Tibial artery (tissue), 4 donors: ENCODE results near the gene TSPAN18.

Experiments
- DNase-seq, 2 donors: peaks; one replicate each; pipeline ENCODE4 v3.0.0-alpha.2; 2019
- H3K27ac ChIP-seq, 2 donors: fragments of 200-600 bp; sonication (generic) in 1 of 2; 1 replicate in 1 of 2; 2 replicates in 1 of 2; pipeline ENCODE4 v1.5.1; 2018 to 2019; ENCODE audit warnings: mild to moderate bottlenecking in 1 of 2
- H3K27me3 ChIP-seq, 2 donors: fragments of 200-600 bp; sonication (generic) in 1 of 2; one replicate each; pipeline versions ENCODE4 v1.5.1 to v1.6.0; 2016 to 2019
- H3K36me3 ChIP-seq, 3 donors: fragments of 200-600 bp; sonication (generic) in 2 of 3; one replicate each; pipeline ENCODE4 v1.5.1; 2016 to 2019; ENCODE audit warnings: mild to moderate bottlenecking in 2 of 3
- H3K4me1 ChIP-seq, 4 donors: fragments of 200-600 bp; sonication (generic) in 2 of 4; 1 replicate in 3 of 4; 2 replicates in 1 of 4; pipeline ENCODE4 v1.5.1; 2016 to 2019
- H3K4me3 ChIP-seq, 2 donors: fragments of 200-600 bp; sonication (generic) in 1 of 2; 1 replicate in 1 of 2; 2 replicates in 1 of 2; pipeline ENCODE4 v1.5.1; 2018 to 2019; ENCODE audit warnings: mild to moderate bottlenecking in 2 of 2
- H3K9me3 ChIP-seq, 3 donors: fragments of 200-600 bp; sonication (generic) in 1 of 3; one replicate each; pipeline ENCODE4 v1.5.1; 2016 to 2019
- intact Hi-C: fragments of 100-400 bp; cut with DNase I; formaldehyde crosslinking; loops from one replicate; pipeline ENCODE4 v1.15.0; 2023; ENCODE audit warnings: low total_unique reads
- TF ChIP-seq, protein P1 (sequence below), 2 experiments: fragments of 200-600 bp in 1 of 2; fragments of 450-650 bp in 1 of 2; IDR thresholded peaks; one replicate each; pipeline ENCODE4 v1.5.1; 2017 to 2019; ENCODE audit warnings: antibody characterized with exemption in 2 of 2, mild to moderate bottlenecking in 1 of 2, moderate library complexity in 1 of 2

Gene TSPAN18

DNA sequence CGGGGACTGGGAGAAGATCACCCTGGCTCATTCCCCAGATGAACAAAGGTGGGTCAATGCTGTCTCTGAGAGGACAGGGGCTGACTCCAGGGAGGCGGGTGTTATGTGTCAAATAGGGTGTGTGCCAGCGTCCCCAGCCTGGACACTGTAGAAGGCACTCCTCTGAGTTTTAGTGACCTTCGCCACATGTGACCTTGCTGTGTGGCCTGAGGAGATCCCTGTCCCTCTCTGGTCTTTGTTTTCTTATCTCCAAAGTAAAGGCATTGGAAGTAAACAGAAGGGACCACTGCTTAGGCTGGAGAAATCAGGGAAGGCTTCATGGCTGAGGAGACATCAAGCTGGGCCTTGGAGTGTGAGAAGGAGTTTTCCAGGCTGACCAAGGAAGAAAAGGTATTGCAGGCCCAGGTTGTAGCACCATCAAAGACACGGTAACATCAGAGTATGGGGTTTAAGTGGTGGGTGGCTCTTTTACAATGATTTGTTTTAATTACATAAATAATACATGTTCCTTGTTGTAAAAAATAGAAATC is 149.5 kb downstream of the TSPAN18 start:
- no peak for DNase-seq
- H3K4me3 ChIP-seq: no peak overlapping the region
- H3K27me3 ChIP-seq: no peaks in the 10 kb centered on the region
- intact Hi-C loops: no loop called here
- TF ChIP-seq, protein P1, sequence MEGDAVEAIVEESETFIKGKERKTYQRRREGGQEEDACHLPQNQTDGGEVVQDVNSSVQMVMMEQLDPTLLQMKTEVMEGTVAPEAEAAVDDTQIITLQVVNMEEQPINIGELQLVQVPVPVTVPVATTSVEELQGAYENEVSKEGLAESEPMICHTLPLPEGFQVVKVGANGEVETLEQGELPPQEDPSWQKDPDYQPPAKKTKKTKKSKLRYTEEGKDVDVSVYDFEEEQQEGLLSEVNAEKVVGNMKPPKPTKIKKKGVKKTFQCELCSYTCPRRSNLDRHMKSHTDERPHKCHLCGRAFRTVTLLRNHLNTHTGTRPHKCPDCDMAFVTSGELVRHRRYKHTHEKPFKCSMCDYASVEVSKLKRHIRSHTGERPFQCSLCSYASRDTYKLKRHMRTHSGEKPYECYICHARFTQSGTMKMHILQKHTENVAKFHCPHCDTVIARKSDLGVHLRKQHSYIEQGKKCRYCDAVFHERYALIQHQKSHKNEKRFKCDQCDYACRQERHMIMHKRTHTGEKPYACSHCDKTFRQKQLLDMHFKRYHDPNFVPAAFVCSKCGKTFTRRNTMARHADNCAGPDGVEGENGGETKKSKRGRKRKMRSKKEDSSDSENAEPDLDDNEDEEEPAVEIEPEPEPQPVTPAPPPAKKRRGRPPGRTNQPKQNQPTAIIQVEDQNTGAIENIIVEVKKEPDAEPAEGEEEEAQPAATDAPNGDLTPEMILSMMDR (IDR thresholded peaks at IDR 0.05): no peak
- no peak overlapping the region for H3K27ac ChIP-seq
- no peaks in the 10 kb centered on the region for H3K4me1 ChIP-seq
- H3K36me3 ChIP-seq: no peaks in the 10 kb centered on the region
- H3K9me3 ChIP-seq: no peaks in the 10 kb centered on the region

- Histone ChIP-seq H3K9me3 (no peaks in the 10 kb centered on the region), H3K27ac (no peak overlapping the region), H3K27me3 (no peaks in the 10 kb centered on the region), H3K4me3 (no peak overlapping the region), H3K36me3 (no peaks in the 10 kb centered on the region), H3K4me1 (no peaks in the 10 kb centered on the region)
- TF ChIP-seq, protein P1 (IDR thresholded peaks at IDR 0.05): no peak
- DNase-seq: no peak
- intact Hi-C loops: no loop called here
Observed at GRCh38 chr11:44876906-44877305, 150.1 kb downstream of the TSPAN18 start.

DNA sequence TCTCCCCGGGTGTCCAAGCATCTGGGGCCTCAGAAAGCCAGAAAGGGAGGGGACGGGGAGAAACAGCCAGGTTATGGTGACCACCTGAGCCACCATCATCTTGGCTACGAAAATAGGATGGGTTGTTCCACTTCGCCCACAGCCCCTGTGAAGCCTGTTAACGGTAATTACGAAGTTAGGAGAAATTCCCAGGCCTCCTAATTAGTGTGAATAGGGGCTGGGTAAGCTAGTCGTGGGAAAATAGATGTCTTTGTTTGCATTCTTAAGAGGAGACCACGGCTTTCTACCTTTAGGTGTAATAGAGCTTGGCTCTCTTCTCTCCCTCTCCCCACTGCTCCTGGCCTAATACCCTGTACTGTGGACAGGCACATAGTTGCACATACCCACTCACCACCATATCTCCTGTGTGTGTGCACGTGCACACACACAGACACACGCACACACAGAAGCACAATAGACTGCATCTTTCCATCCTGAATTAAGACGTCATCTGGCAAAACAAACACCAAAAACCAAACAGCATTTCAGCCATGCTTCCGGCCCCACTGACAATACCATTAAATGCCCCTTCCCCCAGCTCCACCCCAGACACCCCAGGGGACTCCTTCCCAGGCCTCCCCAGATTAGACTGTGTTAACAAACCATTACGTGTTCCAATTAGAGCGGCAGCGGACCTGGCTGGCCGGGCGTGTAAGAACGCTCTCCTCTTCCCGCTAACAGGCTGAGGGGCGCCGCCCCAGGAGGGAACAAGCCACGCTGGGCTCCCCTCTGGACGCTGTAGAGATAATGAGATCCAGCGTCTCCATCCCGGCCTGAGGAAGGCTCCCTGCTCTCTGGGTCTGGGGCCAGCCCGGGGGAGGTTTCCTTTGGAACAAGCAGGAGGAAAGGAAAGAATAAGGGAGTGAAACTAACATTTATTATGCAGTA is 151.1 kb downstream of the TSPAN18 start:
- Histone ChIP-seq H3K27ac (no peak overlapping the region), H3K36me3 (no peaks in the 10 kb centered on the region), H3K4me3 (no peak overlapping the region), H3K27me3 (no peaks in the 10 kb centered on the region), H3K9me3 (no peaks in the 10 kb centered on the region), H3K4me1 (no peaks in the 10 kb centered on the region)
- intact Hi-C loops: no loop called here
- DNase-seq: no peak
- TF ChIP-seq, protein P1 (IDR thresholded peaks at IDR 0.05): no peak

DNA sequence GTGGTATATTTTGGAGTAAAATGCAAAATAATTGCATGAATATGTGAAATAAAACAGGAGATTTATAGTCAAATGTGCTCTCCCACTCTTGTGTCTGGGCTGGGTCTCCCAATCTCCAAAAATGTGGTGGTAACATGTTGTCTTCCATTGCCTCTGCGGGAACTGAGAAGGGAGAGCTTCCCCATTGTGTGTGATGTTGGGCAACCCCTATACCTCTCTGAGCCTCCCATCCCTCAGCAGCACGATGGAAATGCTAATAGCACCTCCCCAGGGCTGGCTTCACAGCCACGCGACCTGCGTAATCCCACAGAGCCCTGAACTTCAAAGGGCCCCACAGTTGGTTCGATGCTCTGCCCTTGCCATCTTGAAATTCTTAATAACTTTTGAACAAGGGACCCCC is 151.9 kb downstream of the TSPAN18 start:
- Histone ChIP-seq H3K4me3 (no peak overlapping the region), H3K27me3 (no peaks in the 10 kb centered on the region), H3K27ac (no peak overlapping the region), H3K36me3 (no peaks in the 10 kb centered on the region), H3K9me3 (no peaks in the 10 kb centered on the region), H3K4me1 (no peaks in the 10 kb centered on the region)
- intact Hi-C loops: no loop called here
- TF ChIP-seq, protein P1 (IDR thresholded peaks at IDR 0.05): no peak
- DNase-seq: no peak

DNA sequence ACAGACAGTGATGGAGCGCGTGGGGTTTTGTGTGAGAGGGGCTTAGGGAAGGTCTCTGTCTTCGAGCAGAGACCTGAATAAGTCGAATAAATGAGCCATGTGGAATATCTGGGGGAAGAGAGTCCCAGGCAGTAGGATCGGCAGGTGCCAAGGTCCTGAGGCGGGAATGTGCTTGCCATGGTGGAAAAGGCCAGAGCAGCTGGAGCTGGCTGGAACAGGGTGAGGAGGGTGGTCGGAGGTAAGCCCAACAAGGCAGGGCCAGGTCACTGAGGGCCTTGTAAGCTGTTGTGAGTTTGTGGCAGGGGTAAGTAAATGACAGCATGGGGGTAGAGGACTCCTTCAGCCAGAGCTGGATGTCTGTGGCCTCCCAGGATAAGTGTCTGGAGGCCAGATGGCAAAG is 152.7 kb downstream of the TSPAN18 start:
- Histone ChIP-seq H3K27ac (no peak overlapping the region), H3K4me1 (no peaks in the 10 kb centered on the region), H3K36me3 (no peaks in the 10 kb centered on the region), H3K9me3 (no peaks in the 10 kb centered on the region), H3K27me3 (no peaks in the 10 kb centered on the region), H3K4me3 (no peak overlapping the region)
- intact Hi-C loops: no loop called here
- no peak for DNase-seq
- TF ChIP-seq, protein P1 (IDR thresholded peaks at IDR 0.05): no peak
